ENCODE results near the gene HES6. TPM values are rescaled to one million over a fixed set of nuclear protein-coding genes. Genes with fewer than 3 reads are reported as not detected.
A peak's percentile ranks its signal among the peaks of the same experiment; 100 is the strongest.

Gene HES6
- total RNA-seq, 3 donors from 2014 or later = 5.9 to 9.1 (median 8.0) TPM

GRCh38 chr2:238264072-238264460, 24.2 kb upstream of the HES6 start:
- H3K4me1 Mint-ChIP-seq (ENCODE audit: low read depth) = peaks cover 5% of the 10 kb centered on the region
- H3K9me3 Mint-ChIP-seq = no peaks in the 10 kb centered on the region
- DNase-seq (no peak), ATAC-seq (no peak)
- H3K4me3 Mint-ChIP-seq = no peak overlapping the region
- no peaks in the 10 kb centered on the region for H3K27me3 Mint-ChIP-seq (ENCODE audit: low read depth)
- H3K36me3 Mint-ChIP-seq (ENCODE audit: insufficient read depth) = peaks cover 26% of the 10 kb centered on the region

- H3K27me3 Mint-ChIP-seq (ENCODE audit: low read depth) = no peaks in the 10 kb centered on the region
- H3K9me3 Mint-ChIP-seq = no peaks in the 10 kb centered on the region
- H3K4me3 Mint-ChIP-seq = no peak overlapping the region
- DNase-seq = peak; percentile 67
- H3K4me1 Mint-ChIP-seq (ENCODE audit: low read depth) = peaks cover 5% of the 10 kb centered on the region
- peaks cover 28% of the 10 kb centered on the region for H3K36me3 Mint-ChIP-seq (ENCODE audit: insufficient read depth)
- ATAC-seq = peak; percentile 68 to 71
Observed at GRCh38 chr2:238263204-238264071, 23.6 kb upstream of the HES6 start.

GRCh38 chr2:238262496-238263122, 22.8 kb upstream of the HES6 start:
- ATAC-seq (no peak), DNase-seq (no peak)
- no peak overlapping the region for H3K4me3 Mint-ChIP-seq
- H3K9me3 Mint-ChIP-seq = no peaks in the 10 kb centered on the region
- peaks cover 27% of the 10 kb centered on the region for H3K36me3 Mint-ChIP-seq (ENCODE audit: insufficient read depth)
- H3K27me3 Mint-ChIP-seq (ENCODE audit: low read depth) = no peaks in the 10 kb centered on the region
- peaks cover 5% of the 10 kb centered on the region for H3K4me1 Mint-ChIP-seq (ENCODE audit: low read depth)

- DNase-seq (no peak), ATAC-seq (no peak)
- Mint-ChIP-seq H3K9me3 (no peaks in the 10 kb centered on the region), H3K4me3 (no peak overlapping the region), H3K4me1 (ENCODE audit: low read depth) (peaks cover 5% of the 10 kb centered on the region), H3K36me3 (ENCODE audit: insufficient read depth) (peaks cover 20% of the 10 kb centered on the region), H3K27me3 (ENCODE audit: low read depth) (no peaks in the 10 kb centered on the region)
Observed at GRCh38 chr2:238261718-238262375, 22.0 kb upstream of the HES6 start.

- Mint-ChIP-seq H3K4me1 (ENCODE audit: low read depth) (peaks cover 5% of the 10 kb centered on the region), H3K9me3 (no peaks in the 10 kb centered on the region), H3K4me3 (no peak overlapping the region), H3K36me3 (ENCODE audit: insufficient read depth) (peaks cover 21% of the 10 kb centered on the region), H3K27me3 (ENCODE audit: low read depth) (no peaks in the 10 kb centered on the region)
- DNase-seq (no peak), ATAC-seq (no peak)
Observed at GRCh38 chr2:238260883-238261282, 21.0 kb upstream of the HES6 start.

- ATAC-seq = no peak
- no peaks in the 10 kb centered on the region for H3K9me3 Mint-ChIP-seq
- H3K4me1 Mint-ChIP-seq (ENCODE audit: low read depth) = peaks cover 5% of the 10 kb centered on the region
- H3K27me3 Mint-ChIP-seq (ENCODE audit: low read depth) = no peaks in the 10 kb centered on the region
- H3K36me3 Mint-ChIP-seq (ENCODE audit: insufficient read depth) = peaks cover 28% of the 10 kb centered on the region
- no peak for DNase-seq
- H3K4me3 Mint-ChIP-seq = no peak overlapping the region
Observed at GRCh38 chr2:238259061-238260020, 19.5 kb upstream of the HES6 start.

GRCh38 chr2:238257786-238258700, 18.2 kb upstream of the HES6 start:
- ATAC-seq (no peak), DNase-seq (no peak)
- Mint-ChIP-seq H3K27me3 (ENCODE audit: low read depth) (no peaks in the 10 kb centered on the region), H3K36me3 (ENCODE audit: insufficient read depth) (peaks cover 26% of the 10 kb centered on the region), H3K4me3 (no peak overlapping the region), H3K4me1 (ENCODE audit: low read depth) (no peaks in the 10 kb centered on the region), H3K9me3 (no peaks in the 10 kb centered on the region)

GRCh38 chr2:238256594-238257104, 16.8 kb upstream of the HES6 start:
- Mint-ChIP-seq H3K4me1 (ENCODE audit: low read depth) (no peaks in the 10 kb centered on the region), H3K36me3 (ENCODE audit: insufficient read depth) (peaks cover 29% of the 10 kb centered on the region), H3K27me3 (ENCODE audit: low read depth) (no peaks in the 10 kb centered on the region), H3K9me3 (no peaks in the 10 kb centered on the region), H3K4me3 (no peak overlapping the region)
- DNase-seq (peak; percentile 64), ATAC-seq (peak; percentile 82 to 88)

GRCh38 chr2:238256111-238256510, 16.3 kb upstream of the HES6 start:
- DNase-seq = no peak
- no peaks in the 10 kb centered on the region for H3K4me1 Mint-ChIP-seq (ENCODE audit: low read depth)
- H3K36me3 Mint-ChIP-seq (ENCODE audit: insufficient read depth) = peaks cover 28% of the 10 kb centered on the region
- no peak overlapping the region for H3K4me3 Mint-ChIP-seq
- H3K27me3 Mint-ChIP-seq (ENCODE audit: low read depth) = no peaks in the 10 kb centered on the region
- ATAC-seq = no peak
- H3K9me3 Mint-ChIP-seq = no peaks in the 10 kb centered on the region

- Mint-ChIP-seq H3K9me3 (no peaks in the 10 kb centered on the region), H3K4me1 (ENCODE audit: low read depth) (no peaks in the 10 kb centered on the region), H3K27me3 (ENCODE audit: low read depth) (no peaks in the 10 kb centered on the region), H3K36me3 (ENCODE audit: insufficient read depth) (peaks cover 31% of the 10 kb centered on the region), H3K4me3 (no peak overlapping the region)
- ATAC-seq = no peak
- DNase-seq = no peak
Observed at GRCh38 chr2:238255636-238256035, 15.8 kb upstream of the HES6 start.

- peaks cover 29% of the 10 kb centered on the region for H3K36me3 Mint-ChIP-seq (ENCODE audit: insufficient read depth)
- no peaks in the 10 kb centered on the region for H3K4me1 Mint-ChIP-seq (ENCODE audit: low read depth)
- H3K27me3 Mint-ChIP-seq (ENCODE audit: low read depth) = no peaks in the 10 kb centered on the region
- DNase-seq (no peak), ATAC-seq (no peak)
- no peak overlapping the region for H3K4me3 Mint-ChIP-seq
- no peaks in the 10 kb centered on the region for H3K9me3 Mint-ChIP-seq
Observed at GRCh38 chr2:238255151-238255551, 15.3 kb upstream of the HES6 start.

- no peak for ATAC-seq
- Mint-ChIP-seq H3K27me3 (ENCODE audit: low read depth) (no peaks in the 10 kb centered on the region), H3K4me3 (no peak overlapping the region), H3K9me3 (no peaks in the 10 kb centered on the region), H3K36me3 (ENCODE audit: insufficient read depth) (peaks cover 28% of the 10 kb centered on the region), H3K4me1 (ENCODE audit: low read depth) (no peaks in the 10 kb centered on the region)
- DNase-seq = no peak
Observed at GRCh38 chr2:238254095-238254723, 14.4 kb upstream of the HES6 start.

All from activated T-cell treated with anti-CD3 and anti-CD28 coated beads, Interleukin-2, amount 50 U/mL, for 4 hours (primary cell).